Breast epithelium (tissue), 3 donors: Measurements from ENCODE around the gene TIGD3.

Source experiments
- POLR2A ChIP-seq: fragments of 450-650 bp; IDR thresholded peaks from one replicate; pipeline ENCODE4 v1.6.1; 2016; ENCODE audit warnings: antibody characterized with exemption, mild to moderate bottlenecking, moderate library complexity
- POLR2AphosphoS5 ChIP-seq, 3 donors: sonication (generic); formaldehyde crosslinking; IDR thresholded peaks; one replicate each; pipeline ENCODE4 v1.6.1; 2017; ENCODE audit warnings: antibody characterized with exemption in 3 of 3
- TF ChIP-seq, protein P1 (sequence below), 3 donors: fragments of 450-650 bp; IDR thresholded peaks; one replicate each; pipeline ENCODE4 v1.5.1; 2016 to 2017; ENCODE audit warnings: antibody characterized with exemption in 3 of 3, mild to moderate bottlenecking in 3 of 3, moderate library complexity in 3 of 3

DNA sequence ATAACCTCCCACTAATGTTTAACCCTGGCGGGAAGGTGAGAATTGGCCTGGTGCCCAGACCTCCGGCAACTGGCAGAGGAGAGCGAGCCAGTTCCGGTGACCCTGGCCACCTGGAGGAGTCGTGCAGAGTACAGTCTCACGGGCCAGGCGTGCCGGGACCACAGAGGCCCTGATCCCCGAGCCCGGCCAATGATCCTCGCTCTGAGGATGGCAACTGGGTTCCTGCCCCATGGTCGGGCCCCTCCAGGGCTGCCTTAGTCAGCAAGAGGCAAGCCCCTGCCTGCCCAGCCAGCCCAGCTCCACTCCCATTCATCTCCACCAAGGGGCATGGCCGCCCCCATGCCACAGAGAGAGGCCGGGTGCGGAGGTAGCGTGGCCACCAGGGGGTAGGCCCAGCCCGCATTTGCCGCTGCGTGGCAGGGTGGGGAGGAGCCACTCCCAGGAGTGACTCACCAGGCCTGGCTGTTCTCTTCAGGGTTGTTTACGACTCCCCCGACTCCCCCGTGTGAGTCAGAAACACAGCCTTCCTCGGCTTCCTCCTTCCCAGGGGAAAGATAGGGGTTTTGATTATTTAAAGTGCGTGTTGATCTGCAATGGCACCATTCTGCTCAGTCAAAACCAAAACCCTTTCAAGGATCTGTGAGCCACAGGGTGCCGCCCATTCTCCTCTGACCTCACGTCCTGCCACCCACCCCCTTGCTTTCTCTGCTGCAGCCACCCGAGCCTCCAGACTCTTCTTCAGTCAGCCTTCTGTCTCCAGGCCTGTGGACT, 27.7 kb downstream of the TIGD3 start, which contains the start of gene SLC25A45:
- TF ChIP-seq, protein P1, sequence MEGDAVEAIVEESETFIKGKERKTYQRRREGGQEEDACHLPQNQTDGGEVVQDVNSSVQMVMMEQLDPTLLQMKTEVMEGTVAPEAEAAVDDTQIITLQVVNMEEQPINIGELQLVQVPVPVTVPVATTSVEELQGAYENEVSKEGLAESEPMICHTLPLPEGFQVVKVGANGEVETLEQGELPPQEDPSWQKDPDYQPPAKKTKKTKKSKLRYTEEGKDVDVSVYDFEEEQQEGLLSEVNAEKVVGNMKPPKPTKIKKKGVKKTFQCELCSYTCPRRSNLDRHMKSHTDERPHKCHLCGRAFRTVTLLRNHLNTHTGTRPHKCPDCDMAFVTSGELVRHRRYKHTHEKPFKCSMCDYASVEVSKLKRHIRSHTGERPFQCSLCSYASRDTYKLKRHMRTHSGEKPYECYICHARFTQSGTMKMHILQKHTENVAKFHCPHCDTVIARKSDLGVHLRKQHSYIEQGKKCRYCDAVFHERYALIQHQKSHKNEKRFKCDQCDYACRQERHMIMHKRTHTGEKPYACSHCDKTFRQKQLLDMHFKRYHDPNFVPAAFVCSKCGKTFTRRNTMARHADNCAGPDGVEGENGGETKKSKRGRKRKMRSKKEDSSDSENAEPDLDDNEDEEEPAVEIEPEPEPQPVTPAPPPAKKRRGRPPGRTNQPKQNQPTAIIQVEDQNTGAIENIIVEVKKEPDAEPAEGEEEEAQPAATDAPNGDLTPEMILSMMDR (IDR thresholded peaks at IDR 0.05) = peak; percentile 93 to 97 (median 95)
- TF ChIP-seq POLR2AphosphoS5 (IDR thresholded peaks at IDR 0.05) (peak; percentile 76 to 90 (median 81)), POLR2A (peak; percentile 22)
